Measurements from ENCODE around the gene MYPOP. TPM values are rescaled to one million over a fixed set of nuclear protein-coding genes. Genes with fewer than 3 reads are reported as not detected.

The MYPOP gene, protein sequence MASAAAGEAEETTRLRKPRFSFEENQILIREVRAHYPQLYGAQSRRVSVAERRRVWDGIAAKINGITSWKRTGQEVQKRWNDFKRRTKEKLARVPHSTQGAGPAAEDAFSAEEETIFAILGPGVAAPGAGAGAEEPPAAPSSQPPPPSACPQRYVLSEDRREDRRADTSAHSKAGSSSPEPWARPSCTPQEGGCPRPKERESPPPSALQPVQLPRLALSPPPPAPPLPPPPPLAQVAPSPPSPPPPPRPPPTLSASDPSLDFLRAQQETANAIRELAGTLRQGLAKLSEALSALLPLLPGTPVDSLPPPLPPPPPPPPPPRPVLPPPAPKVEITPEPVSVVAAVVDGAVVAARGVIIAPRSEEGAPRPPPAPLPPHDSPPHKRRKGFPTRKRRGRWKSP
- 2.6 TPM in 2 replicates for total RNA-seq

GRCh38 chr19:45901912-45902650 lies at the start of gene MYPOP:
Gene MYPOP (minus strand): TSS chr19:45902613. CDS start chr19:45901773, 840 bp downstream.
- DNase-seq (ENCODE audit: low read depth) = no peak
- H3K4me3 ChIP-seq (ENCODE audit: low read depth, low read length) = peak within 1 kb of the TSS; percentile 93
- TF ChIP-seq CTCF (IDR thresholded peaks at IDR 0.05; ENCODE audit: insufficient read depth, low read depth, low read length) = no peak

- no peak for DNase-seq (ENCODE audit: low read depth)
- no peak overlapping the region for H3K4me3 ChIP-seq (ENCODE audit: low read depth, low read length)
- TF ChIP-seq CTCF (IDR thresholded peaks at IDR 0.05; ENCODE audit: insufficient read depth, low read depth, low read length) = no peak
Observed at GRCh38 chr19:45947926-45948325, 45.5 kb upstream of the MYPOP start.

- DNase-seq (ENCODE audit: low read depth) = no peak
- H3K4me3 ChIP-seq (ENCODE audit: low read depth, low read length) = no peak overlapping the region
- TF ChIP-seq CTCF (IDR thresholded peaks at IDR 0.05; ENCODE audit: insufficient read depth, low read depth, low read length) = no peak
Observed at GRCh38 chr19:45940515-45940805, 38.0 kb upstream of the MYPOP start.

GRCh38 chr19:45939792-45940514 lies 37.5 kb upstream of the MYPOP start:
- no peak for TF ChIP-seq CTCF (IDR thresholded peaks at IDR 0.05; ENCODE audit: insufficient read depth, low read depth, low read length)
- H3K4me3 ChIP-seq (ENCODE audit: low read depth, low read length) = no peak overlapping the region
- DNase-seq (ENCODE audit: low read depth) = no peak

- DNase-seq (ENCODE audit: low read depth) = no peak
- no peak overlapping the region for H3K4me3 ChIP-seq (ENCODE audit: low read depth, low read length)
- TF ChIP-seq CTCF (IDR thresholded peaks at IDR 0.05; ENCODE audit: insufficient read depth, low read depth, low read length) = no peak
Observed at GRCh38 chr19:45938733-45939319, 36.4 kb upstream of the MYPOP start.

DNA sequence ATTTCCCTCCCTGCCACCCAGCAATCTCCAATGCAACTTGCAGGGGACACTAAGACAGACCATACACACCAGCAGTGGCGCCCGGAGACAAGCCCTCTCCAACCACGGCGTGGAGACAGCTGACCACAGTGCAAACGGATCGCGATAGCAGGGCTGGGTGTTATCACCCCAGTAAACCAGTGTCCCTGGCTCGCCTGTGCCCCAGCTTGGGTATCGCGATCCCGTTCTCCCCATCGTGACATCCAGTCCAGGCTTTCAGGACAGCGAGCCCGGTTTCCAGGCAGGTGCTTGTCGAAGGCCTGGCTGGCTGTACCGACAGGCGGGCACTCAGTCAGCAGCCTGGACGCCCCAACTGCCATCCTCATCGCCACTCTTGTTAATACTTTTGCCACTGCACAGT lies 32.9 kb upstream of the MYPOP start:
- no peak overlapping the region for H3K4me3 ChIP-seq (ENCODE audit: low read depth, low read length)
- no peak for TF ChIP-seq CTCF (IDR thresholded peaks at IDR 0.05; ENCODE audit: insufficient read depth, low read depth, low read length)
- DNase-seq (ENCODE audit: low read depth) = no peak

All from fibroblast of villous mesenchyme (primary cell).